ENCODE data around the gene XPO6. TPM values are rescaled to one million over a fixed set of nuclear protein-coding genes. Genes with fewer than 3 reads are reported as not detected.

Gene XPO6
- total RNA-seq, 1 donor from 2014 or later, result 168 TPM

DNA sequence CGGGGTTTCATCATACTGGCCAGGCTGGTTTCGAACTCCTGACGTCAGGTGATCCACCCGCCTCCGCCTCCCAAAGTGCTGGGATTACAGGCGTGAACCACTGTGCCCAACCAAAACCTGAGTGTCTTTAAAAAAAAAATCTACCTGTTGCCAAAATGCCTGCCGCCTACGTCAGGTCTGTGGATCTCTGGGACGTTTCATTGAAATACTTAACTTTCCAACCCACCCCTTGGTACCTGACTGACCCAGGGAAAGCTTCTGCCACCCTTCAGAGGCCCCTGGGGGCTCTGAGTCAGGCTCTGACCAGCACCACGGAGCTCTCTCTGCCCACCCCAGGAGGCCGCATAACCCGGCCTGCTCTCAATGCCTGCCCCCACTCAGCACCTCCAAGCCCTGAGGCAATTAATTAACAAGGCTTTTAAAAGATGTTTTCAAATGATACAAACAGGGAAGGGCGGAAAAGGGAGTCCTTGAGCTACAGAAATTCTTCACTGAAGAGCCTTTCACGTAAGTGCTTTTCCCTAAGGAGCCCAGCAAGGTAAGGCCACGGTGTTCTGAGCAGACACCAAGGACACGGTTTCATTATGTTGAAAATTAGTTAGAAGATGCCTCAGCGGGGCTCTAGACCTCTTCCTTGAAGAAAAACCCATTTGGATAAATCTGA is 118.9 kb downstream of the XPO6 start:
- H3K4me3 ChIP-seq (ENCODE audit: low read depth, low read length), result no peak overlapping the region
- DNase-seq (ENCODE audit: low read depth), result no peak
- TF ChIP-seq, protein P1, sequence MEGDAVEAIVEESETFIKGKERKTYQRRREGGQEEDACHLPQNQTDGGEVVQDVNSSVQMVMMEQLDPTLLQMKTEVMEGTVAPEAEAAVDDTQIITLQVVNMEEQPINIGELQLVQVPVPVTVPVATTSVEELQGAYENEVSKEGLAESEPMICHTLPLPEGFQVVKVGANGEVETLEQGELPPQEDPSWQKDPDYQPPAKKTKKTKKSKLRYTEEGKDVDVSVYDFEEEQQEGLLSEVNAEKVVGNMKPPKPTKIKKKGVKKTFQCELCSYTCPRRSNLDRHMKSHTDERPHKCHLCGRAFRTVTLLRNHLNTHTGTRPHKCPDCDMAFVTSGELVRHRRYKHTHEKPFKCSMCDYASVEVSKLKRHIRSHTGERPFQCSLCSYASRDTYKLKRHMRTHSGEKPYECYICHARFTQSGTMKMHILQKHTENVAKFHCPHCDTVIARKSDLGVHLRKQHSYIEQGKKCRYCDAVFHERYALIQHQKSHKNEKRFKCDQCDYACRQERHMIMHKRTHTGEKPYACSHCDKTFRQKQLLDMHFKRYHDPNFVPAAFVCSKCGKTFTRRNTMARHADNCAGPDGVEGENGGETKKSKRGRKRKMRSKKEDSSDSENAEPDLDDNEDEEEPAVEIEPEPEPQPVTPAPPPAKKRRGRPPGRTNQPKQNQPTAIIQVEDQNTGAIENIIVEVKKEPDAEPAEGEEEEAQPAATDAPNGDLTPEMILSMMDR (conservative IDR thresholded peaks at IDR 0.05; ENCODE audit: low read depth, low read length), result no peak

DNA sequence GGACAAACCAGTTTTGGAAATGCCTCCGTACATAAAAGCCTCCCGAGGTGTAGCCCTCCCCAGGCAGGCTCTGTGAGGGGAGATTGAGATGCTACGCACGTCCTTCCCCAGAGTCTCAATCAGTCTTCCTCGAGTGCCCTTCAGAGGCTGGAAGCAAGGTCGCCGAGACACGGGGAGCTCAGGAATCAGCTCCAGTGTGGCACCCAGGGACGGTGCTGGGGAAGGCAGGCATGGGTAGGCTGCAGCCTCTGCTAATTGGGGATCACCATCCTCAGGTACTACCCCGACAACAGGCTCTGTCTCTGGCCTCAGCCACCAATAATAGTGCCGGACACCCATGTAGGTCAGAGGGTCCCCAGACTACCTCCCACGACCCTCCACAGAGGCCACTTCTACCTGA is 120.1 kb downstream of the XPO6 start:
- DNase-seq (ENCODE audit: low read depth), result no peak
- no peak overlapping the region for H3K4me3 ChIP-seq (ENCODE audit: low read depth, low read length)
- TF ChIP-seq, protein P1 (conservative IDR thresholded peaks at IDR 0.05; ENCODE audit: low read depth, low read length), result no peak

DNA sequence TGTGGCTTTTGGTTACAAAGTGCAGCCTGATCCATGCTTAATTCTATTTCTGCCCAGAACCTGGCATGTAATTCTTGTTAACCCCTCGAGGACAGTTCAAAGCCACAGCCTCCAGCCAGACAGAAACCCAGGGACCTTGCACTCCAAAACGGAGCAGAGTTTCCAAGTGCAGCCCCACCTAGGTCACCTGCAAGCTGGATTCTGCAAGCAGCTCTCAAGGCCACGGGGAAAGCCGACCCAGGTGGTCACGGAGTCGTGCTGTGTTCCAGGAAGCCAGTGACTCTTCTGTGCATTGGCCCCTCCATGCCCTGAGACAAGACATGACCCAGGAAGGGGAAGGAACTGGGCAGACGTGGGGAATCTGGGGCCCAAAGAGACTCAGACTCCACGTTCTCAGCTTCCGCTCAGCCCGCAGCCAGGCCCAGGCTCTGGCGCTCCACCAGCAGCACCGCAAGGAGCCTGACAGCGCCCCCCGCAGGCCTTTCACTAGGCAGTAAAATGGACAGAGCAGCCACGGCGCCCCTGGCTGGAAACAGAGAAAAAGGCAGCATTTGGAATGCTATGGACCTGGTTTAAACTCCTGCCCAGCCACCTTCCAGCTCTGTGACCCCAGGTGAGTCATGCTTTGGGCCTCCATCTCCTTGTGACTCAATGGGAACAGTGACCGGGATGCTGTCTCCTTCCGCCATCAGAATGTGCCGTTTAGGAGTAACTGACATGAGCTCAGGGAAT is 121.0 kb downstream of the XPO6 start:
- DNase-seq (ENCODE audit: low read depth), result no peak
- no peak overlapping the region for H3K4me3 ChIP-seq (ENCODE audit: low read depth, low read length)
- TF ChIP-seq, protein P1 (conservative IDR thresholded peaks at IDR 0.05; ENCODE audit: low read depth, low read length), result peak; percentile 36

DNA sequence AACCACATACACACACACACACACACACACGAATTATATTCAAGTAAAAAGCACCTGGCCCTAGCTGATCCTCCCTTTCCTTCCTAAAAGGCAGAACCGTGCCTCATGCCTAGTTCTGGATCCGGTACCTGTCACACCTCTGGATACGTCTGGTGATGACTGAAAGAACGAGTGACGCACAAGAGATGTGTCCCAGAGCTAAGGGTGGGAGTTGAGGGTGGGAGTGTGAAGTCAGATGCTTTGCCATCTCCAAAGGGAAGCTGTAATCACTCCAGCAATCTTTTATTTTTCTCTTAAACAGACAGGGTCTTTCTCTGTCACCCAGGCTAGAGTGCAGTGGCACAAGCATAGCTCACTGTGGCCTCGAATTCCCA is 121.8 kb downstream of the XPO6 start:
- H3K4me3 ChIP-seq (ENCODE audit: low read depth, low read length), result no peak overlapping the region
- TF ChIP-seq, protein P1 (conservative IDR thresholded peaks at IDR 0.05; ENCODE audit: low read depth, low read length), result no peak
- no peak for DNase-seq (ENCODE audit: low read depth)

DNA sequence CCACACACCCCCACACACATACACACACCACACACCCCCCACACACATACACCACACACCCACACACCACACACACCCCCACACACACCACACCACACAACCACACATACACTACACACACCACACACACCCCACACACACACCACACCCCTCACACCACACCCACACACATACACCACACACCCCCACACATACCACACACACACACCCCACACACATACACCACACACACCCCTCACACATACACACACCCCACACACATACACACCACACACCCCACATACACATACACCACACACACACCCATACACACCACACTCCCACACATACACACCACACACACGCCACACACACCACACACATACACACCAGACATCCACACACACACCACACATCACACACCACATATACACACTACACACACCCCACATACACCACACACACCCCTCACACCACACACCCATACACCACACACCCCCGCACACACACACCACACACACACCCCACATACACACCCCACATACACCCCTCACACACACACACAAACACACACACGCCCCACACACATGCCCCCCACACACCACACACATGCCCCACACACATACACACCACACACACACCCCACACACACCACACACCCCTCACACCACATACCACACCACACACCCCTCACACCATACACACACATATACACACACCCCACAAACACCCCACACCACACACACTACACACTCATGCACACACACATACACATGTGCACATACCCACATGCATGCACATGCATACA is 122.4 kb downstream of the XPO6 start:
- H3K4me3 ChIP-seq (ENCODE audit: low read depth, low read length), result no peak overlapping the region
- no peak for DNase-seq (ENCODE audit: low read depth)
- TF ChIP-seq, protein P1 (conservative IDR thresholded peaks at IDR 0.05; ENCODE audit: low read depth, low read length), result no peak

DNA sequence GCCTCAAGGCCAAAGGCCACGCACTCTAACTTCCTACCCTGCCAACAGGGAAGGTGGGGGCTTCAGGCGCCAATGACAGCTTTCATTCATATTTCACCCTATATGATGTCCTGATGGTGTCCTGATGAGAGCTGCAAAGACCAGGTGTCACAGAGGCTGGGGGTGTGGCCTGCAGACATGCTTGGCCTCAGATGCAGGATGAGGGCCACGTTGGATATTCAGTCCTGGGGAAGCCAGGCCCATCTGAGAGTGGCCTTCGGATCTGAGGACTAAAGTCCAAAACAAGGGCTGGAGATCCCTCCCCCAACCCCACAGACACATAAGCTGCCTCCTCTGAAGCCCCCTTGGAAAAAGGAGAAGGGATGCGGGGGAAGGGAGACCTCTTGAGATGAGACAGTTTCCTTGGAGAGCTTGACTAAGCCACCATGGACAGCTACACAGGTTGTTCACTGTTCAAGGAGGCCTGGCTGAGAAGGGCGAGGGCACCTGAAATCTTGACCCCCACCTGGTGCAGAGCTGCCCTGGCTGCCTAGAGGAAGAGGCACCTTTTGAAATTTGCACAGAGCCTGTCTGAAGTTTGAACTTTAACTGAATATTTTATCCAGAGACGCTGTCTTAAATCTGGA is 124.0 kb downstream of the XPO6 start:
- TF ChIP-seq, protein P1 (conservative IDR thresholded peaks at IDR 0.05; ENCODE audit: low read depth, low read length), result no peak
- no peak for DNase-seq (ENCODE audit: low read depth)
- no peak overlapping the region for H3K4me3 ChIP-seq (ENCODE audit: low read depth, low read length)
